ENCODE data around the gene WASHC4.
A peak's percentile ranks its signal among the peaks of the same experiment; 100 is the strongest.

WASHC4 gene, protein sequence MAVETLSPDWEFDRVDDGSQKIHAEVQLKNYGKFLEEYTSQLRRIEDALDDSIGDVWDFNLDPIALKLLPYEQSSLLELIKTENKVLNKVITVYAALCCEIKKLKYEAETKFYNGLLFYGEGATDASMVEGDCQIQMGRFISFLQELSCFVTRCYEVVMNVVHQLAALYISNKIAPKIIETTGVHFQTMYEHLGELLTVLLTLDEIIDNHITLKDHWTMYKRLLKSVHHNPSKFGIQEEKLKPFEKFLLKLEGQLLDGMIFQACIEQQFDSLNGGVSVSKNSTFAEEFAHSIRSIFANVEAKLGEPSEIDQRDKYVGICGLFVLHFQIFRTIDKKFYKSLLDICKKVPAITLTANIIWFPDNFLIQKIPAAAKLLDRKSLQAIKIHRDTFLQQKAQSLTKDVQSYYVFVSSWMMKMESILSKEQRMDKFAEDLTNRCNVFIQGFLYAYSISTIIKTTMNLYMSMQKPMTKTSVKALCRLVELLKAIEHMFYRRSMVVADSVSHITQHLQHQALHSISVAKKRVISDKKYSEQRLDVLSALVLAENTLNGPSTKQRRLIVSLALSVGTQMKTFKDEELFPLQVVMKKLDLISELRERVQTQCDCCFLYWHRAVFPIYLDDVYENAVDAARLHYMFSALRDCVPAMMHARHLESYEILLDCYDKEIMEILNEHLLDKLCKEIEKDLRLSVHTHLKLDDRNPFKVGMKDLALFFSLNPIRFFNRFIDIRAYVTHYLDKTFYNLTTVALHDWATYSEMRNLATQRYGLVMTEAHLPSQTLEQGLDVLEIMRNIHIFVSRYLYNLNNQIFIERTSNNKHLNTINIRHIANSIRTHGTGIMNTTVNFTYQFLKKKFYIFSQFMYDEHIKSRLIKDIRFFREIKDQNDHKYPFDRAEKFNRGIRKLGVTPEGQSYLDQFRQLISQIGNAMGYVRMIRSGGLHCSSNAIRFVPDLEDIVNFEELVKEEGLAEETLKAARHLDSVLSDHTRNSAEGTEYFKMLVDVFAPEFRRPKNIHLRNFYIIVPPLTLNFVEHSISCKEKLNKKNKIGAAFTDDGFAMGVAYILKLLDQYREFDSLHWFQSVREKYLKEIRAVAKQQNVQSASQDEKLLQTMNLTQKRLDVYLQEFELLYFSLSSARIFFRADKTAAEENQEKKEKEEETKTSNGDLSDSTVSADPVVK

GRCh38 chr12:105107494-105108371 is at the start of gene WASHC4:
WASHC4 (plus strand) TSS chr12:105107731; CDS start chr12:105107801, 70 bp downstream.
- peak; percentile 89 for DNase-seq (ENCODE audit: low read depth)

- DNase-seq (ENCODE audit: low read depth) = no peak
These were observed 46.7 kb upstream of the WASHC4 start for GRCh38 chr12:105060715-105061378.

DNA sequence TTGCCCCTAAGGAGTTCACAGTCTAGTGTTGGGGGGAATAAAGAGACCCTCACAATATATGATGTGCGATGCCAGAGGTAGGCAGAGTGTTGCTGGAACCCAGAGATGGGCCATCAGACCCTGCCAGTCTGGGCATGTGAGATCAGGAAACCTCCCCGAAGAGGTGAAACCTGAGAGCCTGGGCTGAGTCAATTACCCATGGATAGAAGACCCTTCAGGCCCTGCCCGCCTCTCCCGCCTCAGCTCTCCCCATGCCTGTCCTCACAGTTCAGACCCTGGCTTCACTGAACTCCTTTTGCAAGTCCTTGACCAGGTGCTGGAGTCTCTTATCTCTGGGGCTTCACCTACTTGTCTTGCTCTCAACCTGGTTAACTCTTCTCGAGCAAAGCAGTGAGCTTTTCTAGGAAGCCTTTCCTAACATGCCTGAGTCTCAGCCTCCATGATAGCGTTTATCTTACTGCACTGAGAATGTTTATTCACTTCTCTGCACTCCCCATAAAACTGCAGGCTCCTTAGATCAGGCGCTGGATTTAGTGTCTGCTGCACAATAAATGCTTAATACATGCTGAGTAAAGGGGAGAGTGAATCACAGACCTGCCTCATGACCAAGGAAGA is 42.9 kb upstream of the WASHC4 start:
- no peak for DNase-seq (ENCODE audit: low read depth)

GRCh38 chr12:105067511-105068031 is 40.0 kb upstream of the WASHC4 start:
- no peak for DNase-seq (ENCODE audit: low read depth)

DNA sequence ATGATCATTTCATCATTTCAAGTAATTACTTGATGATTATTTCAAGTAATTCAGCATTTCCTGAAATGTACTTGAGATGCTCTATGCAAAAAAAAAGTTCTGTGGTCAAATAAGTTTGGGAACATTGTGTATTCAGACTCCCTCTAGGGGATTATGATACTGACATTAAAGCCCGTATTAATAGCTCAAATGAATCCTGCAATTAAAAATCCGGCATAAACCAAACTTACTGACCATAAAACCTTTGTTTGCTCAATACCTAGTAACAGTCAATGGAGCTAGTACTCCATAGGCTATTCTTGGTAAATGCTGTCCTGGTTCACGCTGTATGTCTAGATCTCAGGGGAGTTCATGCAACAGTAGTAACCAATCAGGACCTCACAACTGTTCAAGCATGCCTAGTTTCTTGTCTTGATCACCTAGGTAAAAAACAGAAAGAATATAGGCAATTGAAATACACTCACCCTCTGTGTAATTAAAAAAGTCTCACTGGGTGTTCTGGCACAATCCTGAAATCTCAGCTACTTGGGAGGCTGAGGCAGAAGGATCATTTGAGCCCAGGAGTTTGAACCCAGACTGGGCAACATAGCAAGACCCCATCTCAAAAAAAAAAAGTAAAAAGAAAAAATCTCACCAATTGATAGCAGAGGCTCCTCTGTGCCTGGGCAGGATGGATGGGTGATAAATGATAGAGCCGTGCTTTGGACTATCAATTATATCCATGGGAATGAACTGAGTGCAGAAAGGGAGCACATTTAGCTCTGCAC is 37.4 kb upstream of the WASHC4 start:
- peak; percentile 68 for DNase-seq (ENCODE audit: low read depth)

- no peak for DNase-seq (ENCODE audit: low read depth)
These were observed 35.5 kb upstream of the WASHC4 start for GRCh38 chr12:105071981-105072380.

GRCh38 chr12:105072888-105073488 is 34.5 kb upstream of the WASHC4 start:
- DNase-seq (ENCODE audit: low read depth) = no peak

- DNase-seq (ENCODE audit: low read depth) = peak; percentile 85
These were observed 31.4 kb upstream of the WASHC4 start for GRCh38 chr12:105076098-105076497.

GRCh38 chr12:105076913-105077312 is 30.6 kb upstream of the WASHC4 start:
- DNase-seq (ENCODE audit: low read depth) = no peak

DNA sequence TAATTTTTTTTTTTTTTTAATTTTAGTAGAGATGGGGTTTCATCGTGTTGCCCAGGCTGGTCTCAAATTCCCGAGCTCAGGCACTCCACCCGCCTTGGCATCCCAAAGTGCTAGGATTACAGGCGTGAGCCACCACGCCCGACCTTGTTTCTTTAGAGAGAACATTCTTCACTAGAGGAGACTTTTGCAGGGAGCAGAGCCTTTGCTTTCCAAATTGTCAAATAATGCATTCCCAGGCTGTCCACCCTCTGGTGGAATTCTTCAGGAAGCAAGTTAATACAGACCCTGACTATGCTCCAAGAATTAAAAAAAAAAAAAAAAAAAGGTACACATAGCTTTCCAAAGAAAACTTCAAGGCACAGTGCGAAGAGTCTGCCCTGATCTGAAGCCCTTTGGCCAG is 30.1 kb upstream of the WASHC4 start:
- peak; percentile 15 for DNase-seq (ENCODE audit: low read depth)

GRCh38 chr12:105078712-105079570 is 28.6 kb upstream of the WASHC4 start:
- DNase-seq (ENCODE audit: low read depth) = no peak

DNA sequence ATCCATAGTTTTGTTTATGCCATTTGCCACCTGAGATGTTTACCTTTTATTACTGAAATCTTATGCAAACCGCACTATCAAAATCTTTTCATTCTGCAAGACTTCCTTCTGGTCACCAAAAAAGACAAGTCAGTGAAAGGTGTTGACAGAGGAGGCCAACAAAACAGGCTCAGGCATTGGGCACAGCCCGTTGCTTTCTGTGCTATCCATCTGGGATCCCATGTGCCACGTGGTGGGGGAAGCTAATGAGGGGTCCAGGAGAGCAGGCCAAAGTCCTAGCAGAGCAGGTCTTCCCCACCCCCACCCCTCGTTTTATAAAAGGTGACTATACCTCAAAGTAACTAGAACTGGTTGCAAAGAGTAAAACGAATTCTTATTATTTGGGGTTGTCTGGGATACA is 24.5 kb upstream of the WASHC4 start:
- no peak for DNase-seq (ENCODE audit: low read depth)

- peak; percentile 80 for DNase-seq (ENCODE audit: low read depth)
These were observed 23.9 kb upstream of the WASHC4 start for GRCh38 chr12:105083551-105084105.

GRCh38 chr12:105084251-105085250 is 23.0 kb upstream of the WASHC4 start, which contains the start of gene ALDH1L2:
ALDH1L2 (minus strand) TSS chr12:105084458; CDS start chr12:105084436, 22 bp downstream.
- peak; percentile 93 for DNase-seq (ENCODE audit: low read depth)

GRCh38 chr12:105085501-105085900 is 22.0 kb upstream of the WASHC4 start:
- no peak for DNase-seq (ENCODE audit: low read depth)

DNA sequence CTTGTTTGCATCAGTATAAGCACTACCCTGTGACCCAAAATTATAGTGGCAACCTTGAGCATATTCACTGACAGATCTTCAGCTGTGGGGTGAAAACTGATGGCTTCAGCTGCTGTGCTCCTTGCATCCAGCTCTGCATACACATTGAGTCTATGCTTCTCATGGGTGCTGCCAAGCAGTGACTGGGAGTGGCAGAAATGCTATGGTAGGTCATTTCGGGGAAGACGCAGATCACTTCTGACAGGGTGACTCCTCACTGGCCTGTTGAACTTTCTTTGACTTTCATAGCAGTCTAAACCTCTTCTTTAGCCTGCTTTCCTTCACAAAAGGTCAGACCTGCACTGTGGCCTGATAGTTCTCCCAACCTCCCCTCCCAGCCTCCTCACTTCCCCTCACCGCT is 17.7 kb upstream of the WASHC4 start:
- DNase-seq (ENCODE audit: low read depth) = no peak

Measured in fibroblast of gingiva (primary cell).